HG02610 (cell line): ENCODE results near the gene MED13L.
"Not testable (repeated sequence)": the region's sequence is repeated elsewhere in the genome, so short reads cannot be mapped to it uniquely, and the experiment has no call there.

Source experiments
- ATAC-seq: cut with Tn5 transposase; IDR thresholded peaks from one replicate; pipeline ENCODE4 v1.9.1; 2021; ENCODE audit warnings: mild to moderate bottlenecking, moderate library complexity; ENCODE audit not compliant: unreplicated experiment

MED13L gene

DNA sequence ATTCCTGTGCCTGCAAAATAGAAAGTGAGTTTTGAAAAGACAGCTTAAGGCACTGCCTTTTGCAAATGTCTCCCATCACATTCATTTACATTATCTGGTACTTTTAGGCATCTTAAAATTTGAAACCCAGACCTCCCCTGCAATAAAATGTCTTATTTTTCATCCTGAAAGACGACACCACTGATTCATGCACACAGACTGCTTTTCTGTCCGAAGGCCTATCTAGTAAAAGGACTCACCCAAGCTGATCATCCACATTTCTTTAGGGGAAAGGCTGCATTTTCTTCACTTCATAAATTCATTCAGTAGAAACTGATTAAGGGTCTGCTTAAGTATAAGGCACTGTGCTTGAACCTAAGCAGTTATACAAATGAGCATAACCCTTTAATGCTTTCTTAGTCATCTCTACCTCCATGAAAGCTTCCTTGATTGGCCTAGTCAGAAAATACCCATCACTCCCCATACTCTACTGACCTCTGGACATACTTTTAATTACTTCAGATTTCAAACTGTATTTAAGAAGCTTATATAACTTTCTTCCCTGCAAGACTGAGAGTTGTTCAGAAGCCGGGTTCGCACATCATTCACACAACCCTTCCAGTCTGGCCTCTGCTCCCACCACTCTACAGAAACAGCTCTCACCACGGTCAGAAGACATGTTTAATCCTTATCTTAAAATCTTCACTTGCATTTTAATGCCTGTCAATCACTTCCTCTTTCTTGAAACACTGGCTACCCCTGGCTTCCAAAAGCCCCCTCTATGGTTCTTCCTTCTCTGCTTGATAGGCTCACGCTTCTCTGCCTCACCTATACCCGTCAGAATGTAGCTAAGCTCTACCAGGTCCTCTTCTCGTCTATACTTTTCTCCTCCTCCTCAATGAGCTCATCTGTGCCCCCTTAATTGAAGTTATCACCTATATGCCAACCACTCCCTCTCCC lies 288.6 kb downstream of the MED13L start:
- no peak for ATAC-seq

DNA sequence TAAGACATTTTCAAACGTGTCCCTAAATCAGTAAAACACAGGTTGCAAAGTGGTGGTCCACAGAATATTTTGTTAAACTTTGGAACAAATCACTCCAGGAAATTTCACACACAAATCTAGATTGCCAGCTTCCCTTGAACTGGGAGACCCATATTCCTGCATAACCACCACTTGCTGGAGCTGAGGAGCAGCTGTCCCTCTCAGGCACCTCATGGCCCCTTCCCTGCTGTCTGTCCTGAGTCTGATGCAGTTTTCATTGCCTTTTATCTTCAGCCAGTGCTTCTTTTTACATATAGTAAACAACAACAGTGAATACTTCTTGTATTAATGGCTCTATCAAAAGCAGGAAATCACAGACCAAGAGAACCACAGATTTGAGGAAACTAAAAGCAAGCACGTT lies 289.3 kb downstream of the MED13L start:
- no peak for ATAC-seq

DNA sequence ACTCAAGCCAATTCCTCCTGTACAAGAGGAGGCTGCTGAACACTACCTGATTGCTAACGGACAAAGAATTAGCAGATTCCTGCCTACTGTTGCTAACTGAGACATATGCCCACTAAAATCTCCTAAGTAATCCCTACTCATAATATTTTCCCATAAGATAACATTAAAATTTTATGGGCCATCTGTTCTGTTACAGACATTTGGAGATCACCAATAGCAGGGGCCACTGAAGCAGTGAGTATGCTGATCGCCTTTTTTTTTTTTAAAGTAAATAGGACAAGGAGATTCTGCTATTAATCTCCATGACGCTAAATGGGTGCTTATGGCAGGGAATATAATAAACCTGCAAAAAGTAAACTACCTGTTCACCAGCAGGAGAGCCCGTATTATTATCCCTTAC lies 292.9 kb downstream of the MED13L start:
- ATAC-seq = no peak

DNA sequence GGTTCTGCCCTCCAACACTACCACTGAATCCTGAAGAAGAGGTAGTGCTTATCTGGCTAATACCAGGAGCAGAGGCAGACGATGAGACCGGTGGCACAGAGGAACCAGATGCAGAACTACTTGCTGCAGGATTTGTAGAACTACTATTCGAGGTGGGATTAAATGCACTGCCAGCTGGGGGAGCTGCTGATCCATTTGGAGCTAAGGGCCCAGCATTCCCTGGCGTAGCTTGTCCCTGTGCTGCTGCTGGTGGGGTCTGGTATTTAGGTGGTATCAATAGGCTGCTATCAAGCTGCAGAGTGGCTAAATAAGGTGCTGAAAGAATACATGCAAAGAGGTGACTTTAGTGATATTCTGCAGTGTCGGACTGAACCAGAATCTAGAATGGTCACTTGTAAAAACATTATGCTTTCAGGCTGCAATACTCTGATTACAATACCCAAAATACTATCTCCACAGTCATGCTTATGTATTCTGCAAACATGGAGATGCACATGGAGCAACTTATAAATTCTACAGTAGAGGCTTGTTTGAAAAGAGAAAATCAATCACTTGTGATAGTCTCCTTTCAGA lies 294.2 kb downstream of the MED13L start:
- ATAC-seq = no peak

DNA sequence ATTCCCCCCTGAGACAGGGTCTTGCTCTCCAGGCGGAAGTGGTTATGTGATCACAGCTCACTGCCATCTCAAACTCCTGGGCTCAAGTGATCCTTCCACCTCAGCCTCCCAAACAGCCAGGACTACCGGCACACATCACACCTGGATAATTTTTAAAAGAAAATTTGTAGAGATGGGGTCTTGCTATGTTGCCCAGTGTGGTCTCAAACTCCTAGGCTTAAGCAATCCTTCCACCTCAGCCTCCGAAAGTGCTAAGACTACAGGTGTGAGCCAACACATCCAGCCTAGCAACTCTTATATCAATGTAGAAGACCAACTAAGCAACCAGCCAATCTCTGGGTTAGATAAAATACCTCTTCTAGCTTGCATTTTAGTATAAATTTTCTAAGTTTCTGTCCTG lies 297.2 kb downstream of the MED13L start:
- ATAC-seq = no peak

DNA sequence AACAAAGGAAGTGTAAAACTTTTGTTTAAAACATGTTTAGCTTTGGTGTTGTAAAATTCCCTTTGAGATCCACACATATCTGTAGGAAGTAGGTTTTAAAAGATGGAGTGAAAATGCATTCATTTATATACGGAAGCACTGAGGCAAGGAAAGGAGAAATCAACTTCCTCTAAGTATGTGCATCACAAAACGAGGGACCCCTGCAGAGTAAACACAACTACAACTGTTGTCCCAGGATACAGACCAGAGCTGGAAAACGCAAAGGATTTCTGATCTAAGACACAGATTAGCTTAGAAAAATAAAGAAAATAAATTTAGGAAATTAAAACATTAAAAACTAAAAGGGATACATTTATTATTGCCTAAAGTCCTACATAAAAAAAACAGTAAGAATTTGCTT lies 297.6 kb downstream of the MED13L start:
- ATAC-seq = no peak

DNA sequence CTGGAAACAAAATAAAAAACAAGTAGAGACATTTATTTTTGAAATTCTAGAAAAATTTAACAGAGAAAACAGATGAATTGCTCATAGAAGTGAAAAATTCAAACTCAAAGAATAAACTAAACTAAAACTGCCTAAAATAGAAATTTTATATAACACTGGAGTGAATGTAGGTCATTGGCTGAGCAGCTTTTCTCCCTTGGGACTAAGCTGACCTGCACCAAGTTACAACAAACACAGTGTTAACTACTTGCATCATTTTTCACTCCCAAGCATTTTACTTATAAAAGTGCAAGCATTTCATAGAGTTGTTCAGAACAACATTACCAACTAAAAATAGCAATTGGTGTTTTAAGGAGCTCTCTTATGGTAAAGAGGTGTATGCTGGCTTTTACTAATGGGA lies 298.1 kb downstream of the MED13L start:
- no peak for ATAC-seq

DNA sequence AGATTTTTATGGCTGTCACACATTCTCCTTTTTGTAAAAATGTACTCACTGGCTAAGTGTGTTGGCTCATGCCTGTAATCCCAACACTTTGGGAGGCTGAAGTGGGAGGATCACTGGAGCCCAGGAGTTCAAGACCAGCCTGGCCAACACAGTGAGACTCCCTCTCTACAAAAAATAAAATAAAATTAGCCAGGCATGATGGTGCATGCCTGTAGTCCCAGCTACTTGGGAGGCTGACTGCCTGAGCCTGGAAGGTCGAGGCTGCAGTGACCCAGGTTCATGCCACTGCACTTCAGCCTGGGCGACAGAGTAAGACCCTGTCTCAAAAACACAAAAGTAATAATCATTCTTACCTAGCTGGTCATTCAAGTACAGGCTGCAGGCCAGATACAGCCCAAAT lies 300.7 kb downstream of the MED13L start:
- ATAC-seq = not testable (repeated sequence)

DNA sequence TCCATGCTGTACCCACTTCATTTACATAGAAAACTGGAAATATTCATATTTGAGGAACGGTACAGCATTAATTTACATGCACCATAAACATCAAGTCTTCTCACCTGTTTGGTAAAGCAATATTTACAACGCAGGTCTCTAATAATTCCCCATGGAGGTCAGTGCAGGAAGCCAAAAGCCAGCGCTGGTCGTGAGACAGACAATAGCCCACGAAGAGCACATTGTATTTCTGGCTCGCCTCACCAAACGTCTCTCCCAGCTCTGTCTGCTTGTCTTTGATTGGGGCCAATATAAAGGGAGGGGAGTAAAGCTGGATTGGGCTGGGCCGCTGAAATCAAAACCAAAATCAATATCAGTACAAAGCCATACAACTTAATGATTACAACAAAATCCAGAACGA lies 302.1 kb downstream of the MED13L start:
- no peak for ATAC-seq

DNA sequence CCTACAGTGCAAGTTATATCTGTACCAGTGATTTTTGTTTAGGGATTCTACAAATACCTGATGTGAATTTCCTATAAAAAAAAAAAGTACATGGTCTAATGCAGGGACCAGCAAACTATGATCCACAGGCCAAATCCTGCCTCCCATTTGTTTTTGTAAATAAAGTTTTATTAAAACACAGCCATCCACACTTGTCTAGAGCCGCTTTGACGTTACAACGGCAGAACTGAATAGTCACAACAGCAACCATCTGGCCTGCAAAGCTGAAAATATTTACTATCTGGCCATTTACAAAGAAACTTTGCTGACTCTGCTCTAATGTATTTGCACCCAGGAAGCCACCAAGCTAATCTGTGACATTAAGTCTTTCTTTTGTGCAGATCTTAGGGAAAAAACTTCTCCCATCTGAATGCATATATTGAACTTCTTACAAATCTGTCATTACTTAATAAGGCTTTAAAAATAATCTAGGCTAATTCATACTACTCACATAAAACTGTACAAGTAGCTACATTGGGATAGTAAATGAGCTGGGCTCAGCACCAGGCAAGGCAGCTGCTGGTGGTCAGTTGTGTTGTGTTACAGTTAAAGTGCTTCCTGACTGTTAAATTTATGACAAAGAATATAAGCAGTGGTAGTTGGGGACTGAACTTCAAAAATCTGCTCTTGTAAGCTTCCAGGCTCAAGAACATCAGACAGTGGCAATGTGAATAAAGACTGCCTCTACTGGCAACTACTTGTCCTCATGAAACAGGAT lies 303.3 kb downstream of the MED13L start:
- ATAC-seq = no peak

DNA sequence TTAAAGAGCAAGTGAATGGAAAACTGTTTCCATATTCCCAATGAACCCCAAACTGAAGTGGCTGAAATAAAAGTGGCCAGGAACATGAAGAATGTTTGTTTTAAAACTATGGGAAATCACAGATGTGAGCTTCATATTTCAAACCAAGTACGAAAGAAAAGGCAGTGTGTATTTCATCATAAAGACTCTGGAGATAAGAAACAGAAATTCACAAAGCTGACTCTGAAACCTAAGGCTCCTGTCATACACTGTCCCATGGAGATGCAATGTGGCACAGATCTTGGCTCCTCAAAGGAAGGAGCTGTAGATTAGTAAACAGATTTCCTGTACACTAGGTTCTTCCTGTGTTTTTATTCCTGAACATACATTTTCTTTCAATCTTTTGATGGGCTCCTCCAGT lies 304.4 kb downstream of the MED13L start:
- no peak for ATAC-seq

DNA sequence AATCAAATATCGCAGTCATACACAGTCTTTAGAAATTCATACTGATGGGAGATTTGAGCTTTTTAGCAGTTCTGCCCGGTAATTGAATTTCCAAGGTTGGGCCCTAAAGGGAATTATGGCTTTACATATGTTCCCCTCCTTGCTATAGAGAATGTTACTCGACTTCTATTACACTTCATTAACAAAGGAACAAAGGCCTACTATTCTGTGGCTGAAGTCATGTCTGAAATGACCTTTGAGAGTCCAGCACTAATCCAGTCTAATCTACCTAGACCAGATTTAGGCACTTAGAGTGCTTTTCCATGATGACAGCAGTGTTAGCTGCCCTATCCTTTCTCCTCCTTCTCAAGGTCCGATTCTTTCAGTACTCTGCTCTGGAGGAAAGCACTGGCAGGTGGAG lies 305.3 kb downstream of the MED13L start:
- no peak for ATAC-seq

DNA sequence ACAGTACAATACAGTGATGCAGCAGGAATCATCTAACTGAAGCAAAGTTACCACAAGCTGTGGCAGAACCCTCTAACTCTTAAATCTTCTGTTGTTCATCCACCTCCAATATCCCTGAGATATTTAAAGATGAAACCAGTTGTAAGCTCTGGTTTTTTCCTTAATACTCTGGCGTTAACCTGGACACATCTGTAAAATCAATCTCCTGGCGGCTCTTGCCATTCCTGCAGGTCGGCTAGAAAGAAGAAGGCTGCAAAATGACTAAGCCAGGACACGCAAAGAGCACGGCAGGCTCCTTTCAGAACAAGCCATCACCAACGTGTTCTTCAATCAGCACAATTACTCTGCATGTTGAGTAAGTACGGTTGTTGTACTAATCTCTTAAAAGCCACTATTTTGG lies 309.3 kb downstream of the MED13L start:
- ATAC-seq = no peak

DNA sequence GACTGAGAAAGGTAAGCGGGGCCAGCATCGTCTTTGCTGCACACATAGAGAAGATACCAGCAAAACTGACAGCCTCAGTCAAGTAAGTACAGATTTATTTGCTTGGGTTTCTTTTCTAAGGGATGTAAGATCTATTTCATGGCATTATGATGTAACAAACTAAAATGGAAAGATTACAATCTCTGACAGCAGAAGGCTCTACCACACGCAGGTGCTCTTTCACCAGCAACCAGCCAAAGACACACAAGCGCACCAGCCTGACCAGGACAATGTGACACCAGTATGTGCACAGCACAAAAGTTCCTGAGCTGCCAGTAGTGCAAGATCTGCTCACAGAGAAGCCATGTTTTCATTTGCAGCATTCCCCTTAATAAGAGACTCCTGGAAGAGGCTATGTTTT lies 311.1 kb downstream of the MED13L start:
- ATAC-seq = no peak

DNA sequence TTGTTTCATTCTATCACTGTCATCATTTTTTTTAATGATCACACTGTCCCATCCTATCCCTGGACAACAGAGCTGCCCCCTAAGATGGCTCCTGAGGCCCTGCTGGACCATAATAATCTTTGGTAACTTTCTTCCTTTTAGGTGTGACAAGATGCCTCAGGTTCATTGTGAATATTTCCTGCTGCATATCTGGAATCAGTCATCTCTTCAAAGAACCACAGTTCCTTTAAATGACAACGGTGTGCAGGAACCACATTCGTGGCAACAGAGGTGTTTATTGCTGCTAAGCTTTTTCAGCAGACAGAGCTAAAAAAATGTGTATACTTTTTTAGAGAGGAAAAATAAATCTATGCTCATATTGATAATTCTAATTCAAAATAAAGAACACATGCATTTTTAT lies 312.9 kb downstream of the MED13L start:
- no peak for ATAC-seq

DNA sequence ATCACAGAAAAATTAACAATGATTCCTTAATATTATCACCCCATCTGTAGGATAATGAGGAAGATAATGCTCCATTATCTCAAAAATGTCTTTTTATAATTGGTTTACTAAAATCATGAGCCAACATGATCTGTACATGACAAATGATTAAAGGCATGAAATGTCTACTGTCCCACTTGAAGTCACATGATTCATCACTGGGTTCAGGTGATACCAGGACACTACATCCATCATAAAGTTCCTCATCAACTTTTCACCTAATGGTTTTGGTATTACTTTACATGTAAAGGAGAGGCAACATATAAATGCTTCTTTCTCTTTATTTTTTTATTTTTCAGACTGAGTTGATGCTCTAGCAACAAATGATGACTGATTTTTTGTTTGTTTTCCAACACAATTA lies 313.3 kb downstream of the MED13L start:
- no peak for ATAC-seq

DNA sequence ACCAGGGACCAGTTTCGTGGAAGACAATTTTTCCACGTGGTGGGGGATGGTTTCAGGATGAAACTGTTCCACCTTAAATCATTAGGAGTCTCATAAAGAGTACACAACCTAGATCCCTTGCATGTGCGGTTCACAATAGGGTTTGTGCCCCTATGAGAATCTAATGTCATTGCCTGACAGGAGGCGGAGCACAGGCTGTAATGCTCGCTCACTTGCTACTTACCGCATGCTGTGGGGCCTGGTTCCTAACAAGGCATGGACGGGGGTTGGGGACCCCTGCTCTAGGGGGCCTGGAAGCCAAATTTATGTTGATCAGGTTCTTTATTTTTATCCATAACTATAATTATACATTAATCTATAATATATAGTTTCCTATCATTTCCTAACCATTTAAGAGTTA lies 315.3 kb downstream of the MED13L start:
- ATAC-seq = no peak

DNA sequence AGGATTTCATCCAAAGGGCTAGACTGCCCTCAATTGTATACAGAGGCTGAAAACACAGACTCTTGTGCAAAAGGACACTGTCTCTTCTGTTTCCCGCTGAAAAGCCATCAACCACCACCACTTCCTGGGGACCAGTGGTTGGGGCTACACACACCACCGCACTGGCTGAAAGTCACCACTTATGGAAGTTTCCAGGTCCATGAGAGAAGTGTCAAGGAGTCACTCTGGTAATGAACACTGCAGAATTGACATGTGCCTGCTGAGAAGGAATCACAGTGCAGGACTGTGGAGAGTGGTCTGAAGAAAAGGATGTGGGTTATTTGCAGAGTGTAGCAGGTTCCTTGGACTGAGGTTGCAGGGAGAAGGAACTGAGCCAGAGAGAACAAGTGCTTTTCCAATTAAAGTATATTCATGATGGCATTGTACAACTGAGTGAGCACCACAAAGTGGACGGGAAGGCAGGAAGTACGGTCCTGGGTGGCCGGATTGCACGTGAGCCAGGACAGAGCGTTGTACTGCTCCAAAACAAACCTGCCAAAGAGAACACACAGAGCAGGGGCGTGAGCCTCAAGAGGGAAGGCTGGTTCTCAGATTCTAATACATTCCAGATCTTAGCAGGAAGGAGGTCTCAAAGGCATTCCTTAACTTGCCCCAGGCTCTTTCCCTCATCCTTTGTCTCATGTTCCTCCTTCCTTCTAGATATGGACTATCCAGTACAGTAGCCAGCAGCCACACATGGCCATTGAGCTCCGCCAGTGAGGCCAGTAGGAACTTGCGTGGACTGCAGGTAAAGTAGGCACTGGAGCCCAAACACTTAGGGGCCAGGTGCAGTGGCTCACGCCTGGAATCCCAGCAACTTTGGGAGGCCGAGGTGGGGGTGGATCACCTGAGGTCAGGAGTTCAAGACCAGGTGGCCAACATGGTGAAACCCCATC lies 316.4 kb downstream of the MED13L start:
- ATAC-seq = no peak

DNA sequence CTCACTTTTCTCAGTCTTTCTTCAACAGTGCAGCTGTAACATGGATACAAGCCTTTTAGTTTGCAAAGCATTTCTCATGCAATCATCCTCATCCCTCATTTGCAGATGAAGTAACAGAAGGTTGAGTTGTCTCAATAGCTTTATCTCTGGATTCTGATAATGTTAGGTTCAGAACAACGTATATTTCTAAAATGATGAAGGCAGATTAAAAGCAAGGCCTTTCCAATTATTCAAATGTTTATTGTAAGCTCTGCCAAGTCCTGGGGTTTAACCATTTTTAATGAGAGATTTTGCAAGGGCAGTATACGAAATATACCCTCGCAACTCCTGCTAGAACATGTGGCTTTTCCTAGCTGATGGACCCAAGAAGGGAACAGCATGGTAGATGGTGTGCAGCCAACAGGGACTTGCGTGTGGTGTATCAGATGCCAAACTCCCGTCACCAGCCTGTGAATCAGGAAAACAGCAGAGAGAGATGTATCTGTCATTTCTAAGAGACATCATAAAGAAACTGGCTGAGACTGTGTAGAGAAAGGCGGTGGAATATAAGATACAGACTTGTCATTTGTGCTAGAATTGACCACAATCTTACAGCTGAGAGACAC lies 319.7 kb downstream of the MED13L start:
- no peak for ATAC-seq

DNA sequence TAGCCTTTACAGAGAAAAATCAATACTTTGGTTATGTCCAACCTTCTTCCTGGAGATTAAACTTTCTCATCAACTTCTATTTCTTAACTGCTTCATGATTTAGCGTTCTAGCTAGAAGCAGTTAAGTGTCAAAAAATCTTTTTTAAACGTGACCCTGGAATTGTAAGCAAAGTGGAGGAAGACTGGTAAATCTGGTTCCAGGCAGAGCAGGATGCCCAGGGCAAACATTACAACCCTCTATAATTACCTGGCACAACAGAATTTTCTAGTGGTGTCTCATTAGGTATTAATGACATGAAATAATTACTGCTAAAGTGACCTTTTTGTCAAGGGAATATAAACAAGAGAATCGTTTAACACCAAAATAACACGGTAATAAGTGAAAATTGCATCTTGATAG lies 320.8 kb downstream of the MED13L start:
- ATAC-seq = no peak
